HG02623 (cell line): ENCODE measurements around the gene HS6ST3.

Experiments used
- ATAC-seq: cut with Tn5 transposase; IDR thresholded peaks from one replicate; pipeline ENCODE4 v1.9.1; 2021; ENCODE audit warnings: moderate library complexity; ENCODE audit not compliant: unreplicated experiment

The HS6ST3 gene

DNA sequence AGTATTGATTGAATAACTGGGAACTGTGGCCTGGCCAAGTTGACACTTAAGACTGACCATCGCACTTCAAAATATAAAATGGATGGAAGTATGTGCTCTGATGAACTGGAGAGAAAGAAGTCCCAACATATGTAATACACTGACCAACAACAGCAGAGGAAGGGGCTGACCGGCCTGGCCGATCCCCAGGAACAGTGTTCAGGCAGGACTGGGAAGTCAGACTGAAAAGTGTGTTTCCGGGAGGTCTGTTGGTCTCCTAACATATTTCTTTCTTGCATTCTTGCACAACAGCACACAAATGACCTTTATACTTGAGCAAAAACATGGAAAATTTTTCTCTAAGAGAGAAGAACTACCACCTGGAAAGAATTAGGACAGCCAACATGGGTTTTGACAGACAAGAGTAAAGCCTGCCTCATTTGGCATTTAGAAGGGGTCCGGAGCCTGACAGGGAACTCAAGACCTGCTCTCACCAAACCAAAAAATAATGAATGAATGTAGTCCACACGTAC lies 606.5 kb downstream of the HS6ST3 start:
- no peak for ATAC-seq

DNA sequence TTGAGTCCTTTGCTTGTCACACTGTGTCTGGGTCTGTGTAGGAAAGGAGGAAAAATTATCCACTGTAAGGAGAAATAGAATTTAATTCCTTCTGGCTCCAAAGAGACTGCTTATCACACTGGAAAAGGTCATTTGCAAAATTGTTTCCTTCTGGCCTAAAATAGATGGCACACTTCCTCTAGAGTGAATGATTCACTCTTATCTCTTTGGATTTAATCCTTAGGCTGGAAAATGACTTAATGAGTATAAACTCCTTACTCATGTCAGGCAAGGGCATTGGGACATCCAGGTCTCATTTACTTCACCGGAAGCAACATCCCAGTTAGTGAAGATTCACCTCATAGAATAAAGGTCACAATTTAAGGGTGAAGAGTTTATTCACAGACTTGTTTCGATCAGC lies 610.8 kb downstream of the HS6ST3 start:
- ATAC-seq, result no peak

DNA sequence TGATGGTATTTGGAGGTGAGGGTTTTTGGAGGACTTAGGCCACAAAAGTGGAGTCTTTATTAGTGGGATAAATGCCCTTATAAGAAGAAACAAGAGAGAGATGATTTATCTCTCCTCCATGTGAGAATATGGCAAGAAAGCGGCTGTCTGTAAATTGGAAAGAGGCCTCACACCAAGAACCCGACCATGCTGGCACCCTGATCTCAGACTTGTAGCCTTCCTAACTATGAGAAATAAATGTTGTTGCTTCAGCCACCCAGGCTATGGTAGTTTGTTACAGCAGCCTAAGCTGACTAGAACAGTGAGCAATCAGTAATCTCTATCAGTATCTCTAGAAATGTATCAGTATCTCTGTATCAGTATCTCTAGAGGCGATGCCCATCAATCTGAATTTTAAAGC lies 617.2 kb downstream of the HS6ST3 start:
- no peak for ATAC-seq

DNA sequence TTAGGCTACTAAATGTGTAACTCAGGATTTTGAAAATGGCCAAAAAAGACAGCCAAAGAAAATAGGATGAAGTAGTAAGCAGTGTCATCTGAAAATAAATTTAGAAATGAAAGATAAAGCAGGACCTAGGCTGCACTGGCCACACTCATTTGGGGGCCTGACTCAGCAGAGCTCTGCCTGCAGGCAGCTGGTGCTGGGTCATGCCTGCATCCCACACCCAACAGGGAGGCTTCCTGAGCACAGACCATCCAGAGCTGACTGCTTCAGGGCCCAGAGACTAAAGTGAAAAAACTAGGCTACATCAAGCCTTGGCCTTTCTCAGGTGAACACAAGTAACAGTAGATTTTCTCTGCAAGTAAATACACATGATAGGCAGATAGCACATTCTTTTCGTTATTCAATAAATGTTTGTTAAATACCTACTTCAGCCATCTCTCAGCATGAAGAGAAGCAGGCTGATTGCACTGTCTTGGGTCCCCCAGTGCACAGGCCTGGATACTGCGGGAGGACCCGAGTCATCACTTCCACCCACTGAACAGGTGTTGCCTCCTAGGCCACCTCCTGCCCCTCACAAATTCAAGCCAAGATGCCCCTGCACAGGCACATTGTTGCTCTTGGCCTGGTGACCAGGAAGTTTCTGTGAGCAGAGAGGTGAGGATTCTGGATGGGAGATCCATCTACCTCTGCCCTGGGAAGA lies 620.4 kb downstream of the HS6ST3 start:
- no peak for ATAC-seq

DNA sequence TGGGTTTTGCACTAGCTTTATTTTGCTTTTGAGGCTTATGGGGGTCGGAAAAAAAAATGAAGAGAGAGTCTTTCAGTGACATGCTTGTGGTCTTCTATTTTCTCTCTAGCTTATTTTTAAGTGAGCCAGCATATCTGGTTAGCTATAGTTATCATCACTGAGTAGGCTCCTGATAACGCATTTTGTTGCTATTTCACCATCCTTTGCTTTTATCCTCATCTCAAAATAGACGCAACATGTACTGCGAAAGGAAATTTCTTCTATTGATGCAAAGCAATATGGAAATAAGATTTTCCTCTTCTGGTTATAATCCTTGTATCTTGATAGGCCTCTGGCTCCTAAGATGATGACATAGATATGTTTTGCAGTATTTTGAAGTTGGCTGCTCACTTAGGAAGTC lies 630.5 kb downstream of the HS6ST3 start:
- no peak for ATAC-seq

DNA sequence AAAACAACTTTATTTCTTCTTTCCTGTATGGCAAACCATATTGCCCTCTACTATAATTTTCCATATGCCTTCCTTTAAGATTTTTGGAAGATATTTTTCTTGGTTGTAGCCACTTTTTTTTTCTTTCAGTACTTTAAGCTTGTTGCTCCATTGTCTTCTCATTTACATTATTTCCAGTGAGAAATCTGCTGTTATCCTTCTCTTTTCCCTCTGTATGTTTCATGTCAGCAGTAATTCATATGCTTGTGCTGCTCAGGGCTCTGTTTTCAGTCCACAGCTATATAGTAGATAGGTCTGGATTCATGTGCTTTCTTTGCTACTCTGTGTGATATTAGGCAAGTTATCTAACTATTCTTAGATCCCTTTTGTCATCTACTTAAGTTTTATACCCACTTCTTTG lies 636.7 kb downstream of the HS6ST3 start:
- no peak for ATAC-seq

DNA sequence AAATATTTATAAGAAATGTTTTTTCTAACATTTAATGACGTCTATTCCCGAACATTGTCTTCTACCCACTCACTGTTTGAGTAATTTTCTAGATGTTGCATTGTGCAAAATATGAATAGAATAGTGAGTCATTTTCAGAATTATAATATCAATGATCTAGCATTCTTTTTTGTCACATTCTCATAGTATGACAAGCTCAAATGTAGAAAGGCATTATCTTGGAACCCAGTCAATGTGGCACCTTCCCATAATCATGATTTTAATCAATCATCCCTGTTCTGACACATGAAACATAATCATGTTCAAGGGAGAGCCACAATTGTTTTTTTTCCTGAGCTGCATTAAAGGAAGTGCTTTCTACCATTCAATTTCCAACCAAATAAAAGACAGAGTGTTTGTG lies 638.6 kb downstream of the HS6ST3 start:
- no peak for ATAC-seq

DNA sequence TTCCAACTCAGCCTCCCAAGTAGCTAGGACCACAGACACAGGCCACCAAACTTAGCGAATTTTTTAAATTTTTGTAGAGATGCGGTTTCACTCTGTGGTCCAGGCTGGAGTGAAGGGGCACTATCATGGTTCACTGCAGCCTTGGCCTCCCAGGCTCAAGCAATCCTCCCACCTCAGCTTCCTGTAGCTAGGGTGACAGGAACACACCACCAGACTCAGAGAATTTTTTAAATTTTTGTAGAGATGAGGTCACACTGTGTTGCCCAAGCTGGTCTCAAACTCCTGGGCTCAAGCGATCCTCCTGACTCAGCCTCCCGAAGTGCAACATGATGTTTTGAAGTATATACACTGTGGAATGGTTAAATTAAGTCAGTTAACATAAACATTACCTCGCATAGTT lies 640.8 kb downstream of the HS6ST3 start:
- ATAC-seq, result no peak

DNA sequence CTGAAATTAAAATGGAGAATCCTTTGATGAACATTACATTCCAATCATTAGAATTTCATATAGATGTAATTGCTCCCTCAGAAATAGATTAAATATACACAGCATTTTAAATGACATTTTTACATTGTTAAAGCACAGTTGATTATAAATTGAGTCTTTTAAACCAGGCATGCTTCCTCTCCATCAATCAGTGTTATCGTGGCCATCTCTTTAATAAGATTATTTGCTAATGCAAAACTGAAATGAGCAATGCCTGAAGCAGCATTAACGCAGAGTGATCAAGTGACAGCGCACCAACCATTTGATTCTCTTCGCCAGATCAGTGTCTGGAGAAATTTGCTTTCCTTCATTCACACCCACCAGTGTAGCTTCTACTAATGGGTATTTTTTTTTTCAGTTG lies 644.6 kb downstream of the HS6ST3 start:
- no peak for ATAC-seq

DNA sequence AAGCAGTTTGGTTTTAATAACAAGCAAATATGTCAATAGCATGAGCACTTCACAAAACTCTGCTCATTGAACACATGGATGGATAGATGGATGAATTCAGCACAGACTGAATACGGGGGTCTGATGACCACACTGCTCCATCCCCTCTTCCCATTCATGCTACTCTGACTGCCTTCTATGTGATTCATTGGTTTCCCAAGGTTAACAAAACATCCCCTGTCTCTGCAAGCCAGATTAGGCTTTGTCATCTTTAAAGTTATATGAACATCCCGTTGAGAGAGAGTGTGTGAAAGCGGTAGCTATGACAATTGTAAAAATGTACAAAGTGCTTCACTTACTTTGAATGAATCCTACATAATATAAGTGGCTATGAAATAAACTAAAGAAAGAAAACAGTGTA lies 651.9 kb downstream of the HS6ST3 start:
- ATAC-seq, result no peak

DNA sequence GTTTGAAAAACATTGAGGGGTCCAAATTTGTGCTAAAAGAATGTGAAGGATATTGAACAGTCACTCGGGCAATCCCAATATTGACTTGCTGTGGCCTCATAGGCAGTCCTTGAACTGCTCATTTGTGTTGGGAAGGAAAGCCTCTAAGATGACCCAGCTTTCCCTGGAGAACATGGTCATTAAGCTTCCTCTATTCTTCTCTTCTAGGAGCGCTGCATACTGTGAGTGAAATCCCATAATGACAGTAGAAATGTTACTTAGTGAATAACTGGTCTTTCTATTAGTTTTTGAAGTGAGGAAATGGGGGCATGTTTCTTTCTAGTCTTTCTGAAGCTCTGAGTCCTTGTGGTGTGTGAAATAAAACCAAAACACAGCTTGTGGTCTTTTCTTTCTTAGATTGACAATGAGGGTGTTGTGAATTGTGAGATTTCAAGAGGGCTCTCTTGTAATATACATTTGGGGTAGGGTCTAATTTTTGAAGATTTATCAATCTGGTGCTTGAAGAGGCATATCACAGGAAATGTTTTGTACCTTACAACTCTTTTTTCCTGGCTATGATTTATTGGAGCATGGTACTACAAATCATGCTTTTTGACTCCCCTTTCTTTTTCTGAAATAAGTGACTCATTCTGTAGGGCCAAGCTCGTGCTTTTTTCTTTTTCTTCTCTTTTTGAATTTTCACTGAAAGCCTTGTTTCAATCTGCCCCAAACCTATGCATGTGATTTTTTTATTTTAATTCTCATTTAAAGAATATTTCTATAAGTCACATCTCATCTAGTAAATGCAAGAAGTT lies 653.6 kb downstream of the HS6ST3 start:
- ATAC-seq, result no peak

DNA sequence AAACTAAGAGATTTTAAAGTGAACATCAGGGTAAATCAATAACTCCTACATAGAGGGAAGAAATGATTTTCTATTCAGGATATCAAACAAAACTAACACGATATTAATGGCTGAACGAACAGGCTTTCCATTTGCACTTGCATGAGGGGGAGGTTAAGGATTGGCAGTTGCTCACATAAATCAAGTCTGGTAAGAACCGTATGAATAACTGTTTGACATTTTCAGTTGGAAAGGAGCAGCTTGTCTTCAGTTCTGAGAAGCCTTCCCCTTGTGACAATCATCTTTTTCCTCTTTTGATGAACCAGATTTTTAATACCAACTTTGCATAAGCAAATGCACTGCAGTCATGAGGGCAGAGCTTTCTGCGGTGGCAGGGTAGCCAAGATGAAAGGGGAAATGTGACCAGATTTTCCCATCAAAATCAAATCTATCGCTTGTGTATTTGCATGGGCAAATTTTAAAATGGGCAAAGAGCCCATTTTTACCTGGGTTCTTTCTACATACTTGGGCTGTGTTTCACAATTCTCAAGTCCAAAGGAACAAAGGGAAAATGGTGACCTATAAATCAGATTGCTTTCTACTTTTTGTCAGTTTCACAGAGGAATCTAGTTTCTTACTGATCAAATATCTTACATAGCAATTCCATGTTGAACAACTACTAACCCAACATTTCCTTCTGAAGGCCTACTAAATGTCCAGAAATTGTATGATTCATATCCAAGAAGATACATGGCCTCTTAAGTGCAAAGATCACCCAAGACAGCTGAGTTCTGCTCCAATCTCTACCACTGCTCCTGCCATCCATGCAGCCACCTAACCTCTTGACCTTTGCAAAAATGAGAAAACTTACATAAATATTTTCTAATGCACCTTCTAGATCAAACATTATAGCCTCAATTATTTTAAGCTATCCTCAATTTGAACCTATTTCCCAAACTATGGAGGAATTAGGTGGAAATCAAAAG lies 654.7 kb downstream of the HS6ST3 start:
- ATAC-seq, result no peak

DNA sequence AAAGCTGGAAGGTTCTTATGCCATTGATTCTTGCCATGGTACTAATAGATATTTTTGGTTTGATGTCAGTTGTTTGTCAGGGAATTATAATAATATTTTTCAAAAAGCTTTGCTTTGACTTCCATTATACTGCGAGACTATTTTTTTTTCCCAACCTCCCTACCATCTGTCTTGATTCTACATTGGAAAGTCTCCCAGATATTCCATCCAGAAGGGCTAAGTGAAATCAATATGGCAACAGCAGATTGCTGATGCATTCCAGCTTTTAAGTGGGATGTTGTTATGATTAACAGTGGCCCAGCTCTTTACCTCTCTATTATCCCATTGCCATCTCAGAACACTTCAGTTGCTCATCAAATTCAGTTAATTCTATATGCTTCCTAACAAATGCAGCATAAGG lies 657.0 kb downstream of the HS6ST3 start:
- no peak for ATAC-seq

DNA sequence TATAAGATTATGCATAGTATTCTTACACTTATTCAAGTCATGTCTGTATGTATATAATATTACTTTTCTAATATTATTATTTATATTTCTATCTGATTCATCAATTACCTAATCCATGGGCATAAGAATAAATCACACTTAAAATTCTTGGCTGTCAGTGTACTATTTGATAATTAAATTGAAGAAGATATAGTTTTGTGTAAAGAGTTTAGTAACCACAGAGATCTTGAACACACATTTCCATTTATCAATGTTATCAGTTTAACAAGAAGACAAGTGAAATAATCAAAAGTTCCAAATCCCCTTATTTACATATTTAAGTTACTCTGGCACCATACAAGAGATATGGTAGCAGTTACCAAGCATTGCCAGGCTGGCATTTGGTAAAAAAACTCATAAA lies 659.9 kb downstream of the HS6ST3 start:
- no peak for ATAC-seq

DNA sequence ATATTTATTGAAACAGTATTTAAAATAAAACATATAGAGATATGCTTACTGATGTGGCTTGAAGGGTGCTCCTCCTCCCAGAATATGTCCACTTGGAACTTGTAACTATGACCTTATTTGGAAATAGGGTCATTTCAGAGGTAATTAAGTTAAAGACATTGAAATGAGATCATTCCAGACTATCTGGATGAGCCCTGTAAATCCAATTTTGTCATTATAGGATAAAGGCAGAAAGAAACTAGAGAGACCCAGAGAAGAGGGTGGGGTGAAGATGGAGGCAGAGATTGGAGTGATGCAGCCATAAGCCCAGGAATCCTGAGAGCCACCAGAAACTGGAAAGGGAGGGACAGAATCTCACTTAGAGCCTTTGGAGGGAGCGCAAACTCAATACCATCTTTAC lies 661.2 kb downstream of the HS6ST3 start:
- no peak for ATAC-seq

DNA sequence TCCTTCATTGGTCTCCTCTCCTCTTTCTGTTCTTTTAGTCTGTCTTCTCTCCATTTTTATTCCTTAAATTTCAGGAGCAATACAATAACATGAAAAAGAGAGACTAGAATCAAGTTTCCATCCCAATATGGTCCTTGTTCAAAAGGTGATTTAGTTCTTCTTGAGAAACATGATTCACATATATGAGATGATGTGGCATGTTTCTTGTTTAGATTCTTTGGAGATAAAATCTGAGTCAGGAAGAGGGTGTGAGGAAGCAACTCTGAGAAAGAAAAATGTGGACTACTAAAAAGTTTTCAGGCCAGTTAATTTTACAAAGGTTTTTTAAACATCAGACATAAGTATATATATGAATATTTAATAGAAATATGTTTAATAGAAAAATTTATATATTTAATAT lies 673.0 kb downstream of the HS6ST3 start:
- ATAC-seq, result no peak

DNA sequence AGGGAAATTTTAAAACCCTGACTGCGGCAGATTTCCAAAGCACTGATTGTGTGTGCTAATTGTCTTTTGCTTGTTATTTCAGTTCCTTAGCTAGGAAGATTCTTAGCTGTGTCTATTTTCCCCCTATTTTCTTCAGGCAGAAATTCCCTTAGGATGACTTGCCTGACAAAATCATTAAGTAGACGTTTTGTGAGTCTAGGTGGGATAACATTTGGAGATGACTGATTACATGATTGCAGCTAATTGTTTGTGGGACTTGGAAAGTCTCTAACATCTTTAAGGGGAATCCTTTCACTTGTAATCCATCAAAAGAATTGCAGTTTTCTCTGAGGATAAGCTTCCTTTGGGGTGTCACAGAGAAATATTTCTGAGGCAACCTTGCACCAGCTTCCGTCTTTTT lies 676.4 kb downstream of the HS6ST3 start:
- no peak for ATAC-seq

DNA sequence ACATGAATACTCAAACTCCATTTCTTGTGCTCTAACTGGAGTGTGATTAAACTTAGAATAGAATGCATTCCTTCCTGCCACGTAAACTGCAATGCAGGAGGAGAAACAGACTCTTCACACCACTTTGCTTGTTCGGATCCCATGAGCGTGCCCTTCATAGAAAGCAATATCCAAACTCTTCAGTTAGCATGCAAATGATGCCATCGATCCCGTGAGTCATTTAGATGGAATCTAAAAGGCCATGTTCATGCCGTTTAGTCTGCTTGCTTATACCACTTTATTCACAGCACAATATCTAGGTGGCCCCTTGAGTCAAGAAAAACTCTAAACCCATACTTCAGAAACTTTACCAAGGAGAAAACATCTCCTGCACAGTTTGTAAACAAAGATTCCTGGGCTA lies 678.6 kb downstream of the HS6ST3 start:
- ATAC-seq, result no peak

DNA sequence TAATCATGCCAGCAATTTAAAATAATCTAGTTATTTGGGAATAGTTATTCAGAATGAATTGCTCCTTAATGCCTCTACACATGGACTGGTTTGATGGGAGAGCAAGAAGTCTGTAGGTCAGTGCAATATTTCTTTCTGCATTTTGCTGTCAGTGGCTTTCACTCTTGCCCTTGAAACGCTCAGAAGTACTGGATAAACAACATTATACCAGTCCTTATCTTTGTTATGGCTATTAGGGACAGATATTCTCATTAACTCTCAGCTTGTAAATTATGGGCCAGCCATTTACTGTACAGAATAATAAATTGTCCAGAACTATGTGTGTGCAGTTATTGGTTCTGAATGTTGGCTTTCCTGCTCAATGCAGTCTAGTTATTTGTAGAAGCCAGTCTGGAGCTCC lies 680.0 kb downstream of the HS6ST3 start:
- ATAC-seq, result no peak

DNA sequence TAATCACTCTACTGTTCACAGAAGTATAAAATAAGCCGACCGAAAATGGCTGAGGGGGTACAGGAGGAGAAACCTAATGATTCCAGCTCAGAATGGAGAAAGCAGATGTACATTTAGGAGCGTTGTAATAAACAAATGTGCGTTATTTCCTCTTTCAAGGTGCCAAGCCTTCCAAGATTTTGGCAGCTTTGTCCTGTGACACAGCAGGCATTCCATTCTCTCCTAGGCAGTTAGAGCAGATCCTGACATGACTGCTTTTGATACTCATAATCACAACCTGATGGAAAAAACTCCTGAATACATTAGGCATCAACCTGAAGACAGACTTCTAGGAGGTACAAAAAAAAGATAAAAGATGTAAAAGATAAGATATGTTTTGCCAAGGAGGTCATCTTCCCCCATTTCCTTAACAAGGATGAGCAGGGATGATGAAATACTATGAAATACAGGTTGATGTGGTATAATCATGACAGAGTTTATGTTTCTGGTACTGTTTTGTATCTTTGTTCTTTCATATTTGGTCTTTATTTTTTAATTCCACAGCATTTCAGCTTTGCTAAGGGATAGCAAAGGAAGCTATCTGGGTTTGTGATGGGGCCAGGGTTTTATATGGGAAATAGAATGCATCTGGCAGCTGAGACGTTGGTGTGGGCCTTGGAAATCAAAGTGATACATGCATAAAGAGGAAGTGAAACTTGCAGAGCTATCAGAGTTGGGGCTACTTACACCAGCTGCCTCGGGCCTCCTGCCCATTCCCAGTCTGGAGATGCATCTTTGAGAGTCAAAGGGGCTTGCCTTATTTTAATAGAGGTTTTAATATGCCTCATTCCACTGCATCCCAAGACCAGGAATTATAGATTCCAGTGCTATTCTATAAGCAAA lies 681.8 kb downstream of the HS6ST3 start:
- peak; percentile 82 for ATAC-seq
